Vein endothelial cell (primary cell): ENCODE data around the gene TXNIP. TPM values are rescaled to one million over a fixed set of nuclear protein-coding genes. Genes with fewer than 3 reads are reported as not detected.

Source experiments
- total RNA-seq: library from RNA; depleted of rRNA; stranded (reverse); fragments of >200 nt; gene quantifications from 2 replicates; pipeline ENCODE4 v1.2.3, GENCODE V29; 2012

The TXNIP gene
- total RNA-seq: 12.9 and 62.1 TPM in 2 replicates

GRCh38 chr1:145996433-145997015, at the start of gene TXNIP:
Gene TXNIP, minus strand, starts transcription at chr1:145996579. Its CDS starts 313 bp downstream, at chr1:145996266.

GRCh38 chr1:146021622-146022402, 25.4 kb upstream of the TXNIP start, which contains the start of gene HJV:
Gene HJV, minus strand, starts transcription at chr1:146021735. Its CDS starts 1,504 bp downstream, at chr1:146020231.

GRCh38 chr1:145964328-145965118, 31.9 kb downstream of the TXNIP start, which contains the start of the genes ANKRD34A and POLR3GL:
Gene ANKRD34A, minus strand, starts transcription at chr1:145964575. Its CDS starts 2,816 bp downstream, at chr1:145961759.
Gene POLR3GL, plus strand, starts transcription at chr1:145964690. Its CDS starts 10,176 bp downstream, at chr1:145974866.

GRCh38 chr1:145957443-145958319, 38.7 kb downstream of the TXNIP start, which contains the start of gene LIX1L:
Gene LIX1L, minus strand, starts transcription at chr1:145958017. Its CDS starts 90 bp downstream, at chr1:145957927.

Other genes starting within 250 kb of the TXNIP start
- gene RNF115, start 172.5 kb downstream of the TXNIP start, total RNA-seq: 18.0 and 20.3 TPM in 2 replicates
- 48.3 and 56.2 TPM in 2 replicates for gene POLR3C, start 172.4 kb downstream of the TXNIP start, total RNA-seq
- gene NUDT17, start 150.9 kb downstream of the TXNIP start, total RNA-seq: 2.6 and 3.7 TPM in 2 replicates
- 18.3 and 19.6 TPM in 2 replicates for gene PIAS3, start 137.5 kb downstream of the TXNIP start, total RNA-seq
- gene ANKRD35, start 110.7 kb downstream of the TXNIP start, total RNA-seq: under 0.01 and 0.10 TPM in 2 replicates
- 40.2 and 51.3 TPM in 2 replicates for gene ITGA10, start 86.5 kb downstream of the TXNIP start, total RNA-seq
- 22.5 and 28.1 TPM in 2 replicates for gene PEX11B, start 77.9 kb downstream of the TXNIP start, total RNA-seq
- 92.4 and 142 TPM in 2 replicates for gene RBM8A, start 69.1 kb downstream of the TXNIP start, total RNA-seq
- 51.5 and 52.3 TPM in 2 replicates for gene LIX1L, start 38.6 kb downstream of the TXNIP start, total RNA-seq
- 0.19 and 0.33 TPM in 2 replicates for gene ANKRD34A, start 32.0 kb downstream of the TXNIP start, total RNA-seq
- 8.1 and 10.8 TPM in 2 replicates for gene POLR3GL, start 31.9 kb downstream of the TXNIP start, total RNA-seq
- gene HJV, start 25.2 kb upstream of the TXNIP start, total RNA-seq: not detected in 2 replicates
- gene NBPF10, start 148.2 kb upstream of the TXNIP start, total RNA-seq: 0.38 and 0.98 TPM in 2 replicates
- gene NOTCH2NLA, start 232.4 kb upstream of the TXNIP start, total RNA-seq: 10.7 and 14.4 TPM in 2 replicates